ENCODE measurements around the gene UGT1A5.
A peak's percentile ranks its signal among the peaks of the same experiment; 100 is the strongest.

The UGT1A5 gene

DNA sequence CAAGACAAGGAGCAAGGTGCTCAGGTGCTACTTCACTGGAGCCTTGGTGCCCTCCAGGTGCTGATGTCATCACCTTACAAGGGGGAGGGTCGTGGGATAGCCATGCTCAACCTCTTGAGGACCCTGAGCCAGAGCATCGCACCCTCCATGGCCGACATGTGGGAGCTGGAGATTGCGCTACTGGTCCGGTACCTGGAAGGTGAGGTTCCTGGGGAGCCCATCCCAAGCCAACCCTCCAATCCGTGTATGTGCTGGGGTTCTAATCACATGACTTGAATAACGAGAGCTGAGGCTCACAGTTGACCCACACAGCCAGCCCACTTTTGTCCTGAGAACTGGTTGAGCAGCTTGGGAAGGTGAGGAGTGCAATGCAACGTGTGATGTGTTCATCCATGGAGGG, 91.3 kb downstream of the UGT1A5 start:
- no peak for FAIRE-seq

DNA sequence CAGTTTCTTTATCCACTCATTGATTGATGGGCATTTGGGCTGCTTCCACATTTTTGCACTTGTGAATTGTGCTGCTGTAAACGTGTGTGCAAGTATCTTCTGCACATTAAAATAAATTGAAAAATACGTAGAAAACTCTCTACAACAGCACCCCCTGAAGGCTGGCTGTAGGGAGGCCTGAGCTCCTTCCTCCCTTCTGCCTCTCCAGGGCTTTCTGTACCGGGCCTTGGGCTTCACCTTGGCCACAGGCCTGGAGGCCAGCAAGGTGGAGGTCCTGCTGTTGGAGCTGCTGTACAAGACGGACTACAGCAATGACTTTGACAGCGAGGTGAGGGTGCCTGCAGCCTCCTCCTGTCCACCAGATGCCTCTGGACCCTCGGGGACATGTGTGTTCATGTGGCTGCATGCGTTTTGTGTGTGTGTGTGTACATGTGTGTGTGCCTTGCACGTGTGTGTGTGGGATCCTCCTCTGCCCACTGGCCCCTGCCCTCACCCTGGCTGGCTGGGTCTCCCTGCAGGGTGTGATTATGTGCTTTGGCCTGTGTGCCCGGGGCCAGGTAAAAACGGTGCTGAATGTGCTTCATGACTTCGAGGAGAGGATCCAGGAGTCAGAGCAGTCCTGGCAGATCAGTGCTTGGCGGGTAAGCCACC, 94.6 kb downstream of the UGT1A5 start:
- DNase-seq (ENCODE audit: insufficient read length, low spot score) (no peak), FAIRE-seq (peak; percentile 74)

More for the DNA sequence above, 91.3 kb downstream of the UGT1A5 start:
- no peak for DNase-seq (ENCODE audit: insufficient read length, low spot score)

DNA sequence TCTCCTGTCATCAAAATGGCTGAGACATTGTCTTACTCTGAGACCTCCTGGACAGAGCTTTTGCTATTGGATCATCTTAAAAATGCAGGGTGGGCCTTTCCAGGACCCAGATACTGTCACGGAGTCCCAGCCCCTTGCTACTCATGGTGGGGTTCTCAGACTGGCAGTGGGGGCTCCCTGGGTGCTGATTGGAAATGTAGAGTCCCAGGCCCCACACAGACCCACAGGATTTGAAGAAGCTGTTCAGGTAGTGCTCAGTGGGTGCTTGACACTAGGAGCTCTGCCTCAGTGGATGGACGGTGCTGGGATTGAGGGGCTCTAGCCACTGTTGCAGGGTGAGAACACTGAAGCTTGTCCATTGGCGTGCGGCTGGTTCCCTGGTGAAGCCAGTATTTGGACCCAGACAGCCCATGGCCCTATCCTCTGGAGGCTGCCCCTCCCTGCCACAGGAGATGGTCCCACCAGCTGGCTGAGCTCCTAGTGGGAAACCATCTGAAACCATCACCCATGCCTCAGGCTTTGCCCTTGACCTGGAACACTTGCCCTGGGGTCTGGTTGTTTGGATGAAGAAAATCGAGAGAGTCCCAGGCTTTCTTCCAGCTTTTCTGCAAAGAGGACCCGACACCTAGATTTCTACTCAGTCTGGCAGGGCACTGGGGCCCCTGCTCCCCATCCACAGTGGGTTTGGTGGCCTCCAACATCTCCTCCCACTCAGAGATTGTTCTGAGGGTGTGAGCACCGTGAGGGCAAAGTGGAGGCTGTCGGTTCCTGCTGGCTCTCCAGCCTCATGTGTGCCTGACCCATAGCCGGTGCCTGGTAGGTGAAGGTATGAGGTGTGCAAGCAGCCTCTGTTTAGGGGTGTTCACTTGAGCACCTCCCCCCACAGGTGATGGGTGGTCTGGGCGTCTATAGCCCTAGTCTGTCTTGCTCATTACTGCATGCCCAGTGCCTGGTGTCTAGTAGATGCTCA, 95.5 kb downstream of the UGT1A5 start:
- DNase-seq (ENCODE audit: insufficient read length, low spot score) (no peak), FAIRE-seq (no peak)

DNA sequence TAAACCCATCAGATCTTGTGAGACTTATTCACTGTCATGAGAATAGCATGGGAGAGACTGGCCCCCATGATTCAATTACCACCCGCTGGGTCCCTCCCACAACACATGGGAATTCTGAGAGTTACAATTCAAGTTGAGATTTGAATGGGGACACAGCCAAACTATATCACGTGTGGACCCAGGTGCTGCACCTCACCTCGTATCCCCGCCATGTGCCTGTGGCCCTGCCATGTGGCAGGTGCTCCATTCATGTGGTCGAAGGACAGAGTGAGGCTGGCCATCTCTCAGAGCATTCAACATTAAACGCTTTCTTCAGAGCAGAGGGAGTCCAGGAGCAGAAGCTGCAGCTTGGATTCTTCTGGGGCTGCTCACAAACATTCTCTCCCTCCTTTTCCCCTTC, 97.7 kb downstream of the UGT1A5 start:
- FAIRE-seq (no peak), DNase-seq (ENCODE audit: insufficient read length, low spot score) (no peak)

DNA sequence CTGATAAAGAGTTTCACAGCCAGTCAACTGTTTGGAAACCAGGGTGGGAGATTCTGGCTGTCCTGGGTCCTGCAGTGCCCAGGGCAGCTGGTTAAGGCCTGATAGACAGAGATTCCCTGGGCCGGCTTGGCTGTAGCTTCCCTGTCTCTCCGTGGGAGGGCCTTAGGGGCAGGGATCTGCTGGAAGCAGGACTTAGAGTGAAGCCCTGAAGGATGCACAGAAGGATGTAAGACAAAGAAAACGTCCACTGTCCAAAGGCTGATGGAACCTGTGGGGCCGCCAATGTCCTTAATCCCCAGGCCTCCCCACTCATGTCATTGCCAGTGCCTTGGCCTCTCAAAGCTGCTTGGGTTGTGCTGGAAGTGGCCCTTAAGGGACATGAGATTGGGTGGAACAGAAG, 98.4 kb downstream of the UGT1A5 start:
- DNase-seq (ENCODE audit: insufficient read length, low spot score) = no peak
- FAIRE-seq = no peak

DNA sequence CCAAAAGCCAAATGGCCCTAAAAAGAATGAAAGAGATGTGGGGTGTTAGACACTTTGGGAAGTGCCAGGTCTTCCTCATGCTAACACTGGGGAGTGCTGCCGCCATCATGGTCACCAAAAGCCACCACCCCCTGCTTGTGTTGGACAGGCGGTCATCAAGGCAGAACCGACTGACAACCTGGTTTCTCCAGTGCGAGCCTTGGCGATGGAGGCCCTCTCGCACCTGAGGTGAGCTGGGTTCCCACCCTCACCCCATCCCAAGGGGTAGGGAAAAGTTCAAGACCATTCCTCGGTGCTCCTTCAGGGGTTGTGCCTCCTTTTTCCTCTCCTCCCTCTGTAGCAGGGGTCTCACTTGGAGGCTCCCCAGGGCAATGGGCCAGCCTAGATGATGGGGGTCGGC, 99.0 kb downstream of the UGT1A5 start:
- no peak for FAIRE-seq
- DNase-seq (ENCODE audit: insufficient read length, low spot score) = no peak

DNA sequence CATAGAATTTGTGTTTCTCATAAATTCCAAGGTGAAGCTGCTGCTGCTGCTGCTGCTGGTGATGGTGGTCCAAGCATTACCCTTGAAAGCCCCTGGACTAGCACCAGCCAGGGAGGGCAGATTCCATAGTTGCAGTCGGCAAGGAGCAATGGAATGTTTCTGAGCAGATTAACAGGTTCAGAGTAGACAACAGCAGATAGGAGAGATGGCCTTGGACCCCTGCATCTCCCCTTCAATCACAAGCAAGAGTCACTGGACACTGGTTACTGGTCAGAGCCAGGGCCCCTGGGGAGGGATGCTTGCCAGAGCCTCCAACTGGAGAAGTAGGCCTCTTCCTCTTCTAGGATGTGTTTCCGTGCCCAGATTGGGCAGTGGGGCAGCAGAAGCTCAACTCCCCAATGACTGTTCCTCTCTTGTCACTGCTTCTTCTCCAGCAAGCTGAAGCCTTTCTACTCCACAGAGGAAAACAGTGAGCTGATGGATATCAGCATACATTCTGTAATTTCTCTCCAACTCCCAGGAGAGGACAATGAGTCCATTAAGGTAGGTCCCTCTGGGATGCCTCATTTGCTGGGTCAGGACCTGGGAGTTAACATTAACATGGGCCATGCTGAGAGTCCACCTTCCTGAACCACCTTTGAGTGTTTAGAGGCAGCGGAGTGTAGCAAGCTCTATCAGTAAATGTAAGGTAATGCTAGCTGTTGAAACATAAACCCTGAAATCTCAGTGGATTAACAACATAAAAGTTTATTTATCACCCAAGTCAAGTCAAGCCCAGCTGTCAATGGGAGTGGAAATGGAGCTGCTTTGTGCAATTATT, 100.7 kb downstream of the UGT1A5 start:
- FAIRE-seq = no peak
- no peak for DNase-seq (ENCODE audit: insufficient read length, low spot score)

DNA sequence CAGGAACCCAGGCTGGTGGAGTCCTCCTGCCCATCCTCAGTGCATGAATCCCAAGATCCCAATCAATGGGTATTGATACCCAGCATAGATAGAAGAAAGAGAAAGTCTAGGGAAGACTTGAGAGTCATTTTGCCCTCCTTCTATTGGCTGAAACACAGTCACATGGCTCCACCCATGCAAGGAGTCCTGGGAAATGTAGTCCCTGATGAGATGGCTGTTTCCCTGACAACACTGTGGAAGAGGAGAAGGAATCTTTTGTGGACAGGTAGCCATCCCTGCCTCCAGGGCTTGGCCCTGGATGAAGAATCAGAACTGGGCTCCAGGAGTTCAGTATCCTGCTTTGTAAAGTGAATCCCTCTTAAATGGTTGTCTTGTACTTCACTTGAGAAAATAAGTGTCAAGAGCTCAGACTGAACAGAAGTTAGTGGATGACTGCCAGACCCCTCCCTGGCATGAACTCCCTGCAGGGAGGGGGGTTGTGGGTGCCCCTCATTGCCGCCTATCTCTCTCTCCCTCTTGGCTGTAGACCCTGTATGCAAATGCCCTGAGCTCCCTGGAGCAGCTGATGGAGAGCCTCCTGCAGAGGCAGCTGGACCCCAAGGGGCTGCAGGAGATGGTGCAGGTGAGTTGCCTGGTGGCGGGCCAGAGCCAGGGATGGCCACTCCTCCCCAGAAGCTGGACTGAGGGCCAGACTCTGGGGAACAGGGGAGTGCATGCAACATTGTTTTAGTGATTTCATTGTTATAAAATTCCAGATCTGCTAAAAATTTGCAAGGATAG, 101.5 kb downstream of the UGT1A5 start:
- no peak for FAIRE-seq
- DNase-seq (ENCODE audit: insufficient read length, low spot score) = no peak

DNA sequence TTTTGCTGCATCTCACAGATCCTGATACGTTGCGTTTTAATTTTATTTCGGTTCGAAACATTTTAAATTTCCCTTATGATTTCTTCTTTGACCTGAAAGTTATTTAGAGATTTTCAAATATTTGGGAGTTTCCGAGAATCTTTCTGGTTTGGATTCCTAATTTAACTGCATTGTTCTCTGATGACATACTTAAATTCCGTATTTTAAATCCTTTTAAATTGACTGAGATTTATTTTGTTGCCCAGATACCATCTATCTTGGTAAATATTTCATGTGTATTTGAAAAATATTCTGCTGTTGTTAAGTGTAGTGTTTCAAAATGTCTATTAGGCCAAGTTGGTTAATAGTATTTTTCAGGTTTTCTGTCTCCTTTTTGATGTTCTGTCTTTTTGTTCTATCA, 103.2 kb downstream of the UGT1A5 start:
- no peak for FAIRE-seq
- DNase-seq (ENCODE audit: insufficient read length, low spot score) = no peak

DNA sequence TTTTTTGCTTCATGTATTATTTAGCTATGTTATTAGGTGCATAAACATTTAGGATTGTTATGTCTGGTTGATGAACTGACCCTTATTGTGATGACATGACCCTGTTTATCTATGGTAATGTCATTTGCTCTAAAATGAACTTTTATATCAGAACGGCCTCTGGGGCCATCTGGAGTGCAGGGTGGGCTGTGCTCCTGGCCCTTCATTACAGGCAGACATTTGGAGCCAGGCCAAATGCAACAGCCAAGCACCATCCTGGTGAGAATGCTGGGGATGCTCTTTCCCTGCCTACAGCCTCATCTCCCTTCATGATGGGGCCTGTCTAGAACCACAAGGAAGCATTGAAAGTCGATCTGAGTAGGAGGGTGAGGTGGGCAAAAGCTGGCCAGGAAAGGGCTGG, 103.6 kb downstream of the UGT1A5 start:
- FAIRE-seq = no peak
- no peak for DNase-seq (ENCODE audit: insufficient read length, low spot score)

DNA sequence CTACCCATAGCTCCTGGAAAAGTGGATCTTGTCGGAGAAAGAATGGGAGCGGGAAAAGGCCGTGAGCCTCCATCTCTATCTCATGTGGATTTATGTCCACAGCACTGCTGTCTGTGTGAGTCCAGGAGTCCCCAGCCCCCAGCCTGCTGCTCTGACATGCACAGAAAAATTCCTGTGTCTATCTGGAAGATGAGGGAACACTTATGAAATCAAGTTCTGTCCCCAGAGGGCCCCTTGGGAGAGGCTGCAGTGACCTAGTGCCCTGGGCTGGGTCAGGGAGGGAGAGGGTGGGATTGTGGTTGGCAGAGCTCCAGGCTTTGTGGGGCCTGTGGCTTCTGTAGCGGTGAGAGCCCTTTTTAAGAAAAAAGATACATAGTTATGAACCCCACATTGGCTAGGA, 104.1 kb downstream of the UGT1A5 start:
- FAIRE-seq = no peak

DNA sequence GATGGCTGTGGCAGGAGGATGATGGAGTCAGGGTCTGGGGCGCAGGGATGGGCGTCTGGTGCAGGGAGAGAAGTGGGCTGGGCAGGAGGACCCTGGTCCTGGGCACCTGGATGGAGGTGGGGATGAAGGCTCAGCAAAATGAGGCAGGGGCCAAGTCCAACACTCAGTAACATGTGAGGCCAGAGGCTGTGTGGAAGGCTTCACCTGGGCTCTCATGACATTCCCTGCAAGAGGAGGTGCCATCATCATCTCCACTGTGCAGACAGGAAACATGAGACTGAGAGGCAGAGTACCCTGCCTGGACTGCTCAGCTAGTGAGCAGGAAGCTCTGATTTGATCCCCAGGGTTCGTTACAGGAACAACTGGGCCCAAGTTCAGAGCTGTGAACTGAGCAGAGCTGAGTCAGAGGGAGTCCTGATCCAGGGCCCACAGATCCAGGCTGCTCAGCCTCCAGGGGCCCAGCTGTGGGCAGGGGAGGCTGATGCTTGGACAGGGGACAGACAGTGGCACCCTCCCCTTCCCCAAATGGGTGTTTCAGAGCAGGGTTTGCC, 104.7 kb downstream of the UGT1A5 start:
- FAIRE-seq (no peak), DNase-seq (ENCODE audit: insufficient read length, low spot score) (no peak)

More for the DNA sequence above, 104.1 kb downstream of the UGT1A5 start:
- DNase-seq (ENCODE audit: insufficient read length, low spot score) = no peak

DNA sequence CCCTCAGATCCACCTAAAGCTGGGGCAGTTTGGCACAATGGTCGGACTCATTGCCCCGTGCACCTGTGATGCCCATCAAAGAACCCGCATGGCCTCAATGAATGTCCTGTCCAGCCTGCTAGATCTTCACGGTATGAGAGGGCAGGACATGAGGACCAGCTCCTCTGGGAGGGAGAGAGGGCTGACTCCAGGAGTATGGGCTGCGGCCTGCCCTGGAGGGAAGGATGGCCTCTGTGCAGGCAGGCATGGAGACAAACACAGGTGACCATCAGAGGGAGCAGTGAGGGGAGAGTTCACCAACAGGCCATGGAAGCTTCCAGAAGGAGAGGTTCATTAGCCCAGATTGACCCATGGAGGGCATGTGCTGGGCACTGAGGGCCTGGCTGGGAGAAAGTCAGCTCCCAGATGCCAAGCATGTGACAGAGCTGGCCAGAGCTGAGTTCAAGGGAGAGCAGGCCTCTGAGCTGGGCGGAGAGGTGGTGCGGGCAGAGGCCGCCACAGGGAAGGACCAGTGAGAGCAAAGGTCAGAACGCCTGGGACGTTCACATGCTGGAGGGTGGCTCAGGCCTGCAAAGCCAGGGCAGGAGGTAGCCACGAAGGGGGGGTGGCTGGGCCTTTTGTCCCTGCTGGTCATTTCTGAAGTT, 105.4 kb downstream of the UGT1A5 start:
- FAIRE-seq (peak; percentile 20), DNase-seq (ENCODE audit: insufficient read length, low spot score) (no peak)

DNA sequence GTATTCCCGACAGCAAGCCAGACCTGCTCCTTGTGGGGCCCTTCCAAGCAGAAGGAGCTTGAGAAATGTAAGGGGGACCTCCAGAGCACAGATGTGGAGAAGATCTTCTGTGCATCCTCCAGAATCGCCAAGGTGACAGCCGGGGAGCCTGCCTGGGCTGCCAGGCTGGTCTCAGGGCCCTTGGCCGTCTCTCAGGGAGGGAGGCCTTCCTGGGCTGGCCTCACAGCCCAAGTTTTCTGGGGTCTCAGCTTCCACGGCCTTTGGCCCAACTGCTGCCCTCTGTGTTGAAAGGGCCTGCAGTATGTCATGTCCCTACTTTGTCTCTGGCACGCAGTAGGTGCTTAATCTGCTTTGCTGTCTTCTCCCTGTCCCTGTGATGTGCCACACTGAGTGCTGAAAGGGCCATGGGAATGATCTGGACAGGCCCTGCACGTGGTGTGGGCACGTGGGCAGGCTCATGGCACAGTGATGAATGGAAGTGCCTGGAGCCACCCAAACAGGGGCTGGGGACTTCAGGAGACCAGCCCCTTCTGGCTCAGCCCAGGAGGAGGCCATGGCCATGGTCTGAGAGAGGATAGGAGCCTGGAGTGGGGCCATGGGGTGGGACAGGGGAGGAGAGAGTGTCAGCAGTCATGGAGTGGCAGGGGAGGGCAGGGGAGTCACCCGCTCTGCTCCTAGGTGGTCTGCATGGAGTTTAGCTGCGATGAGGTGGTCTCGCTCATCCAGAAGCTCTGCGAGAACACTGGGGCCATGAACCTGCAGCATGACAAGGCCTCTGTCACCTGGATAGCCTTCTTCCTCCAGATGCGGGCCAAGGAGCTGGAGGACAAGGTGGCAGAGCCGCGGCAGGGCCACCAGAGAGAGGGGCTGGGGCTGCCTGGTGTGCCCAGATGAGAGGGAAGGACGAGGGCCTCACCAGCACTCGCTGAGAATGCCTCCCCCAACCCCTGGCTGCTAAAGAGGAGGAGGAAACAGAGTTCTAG, 106.2 kb downstream of the UGT1A5 start:
- DNase-seq (ENCODE audit: insufficient read length, low spot score) (no peak), FAIRE-seq (no peak)

DNA sequence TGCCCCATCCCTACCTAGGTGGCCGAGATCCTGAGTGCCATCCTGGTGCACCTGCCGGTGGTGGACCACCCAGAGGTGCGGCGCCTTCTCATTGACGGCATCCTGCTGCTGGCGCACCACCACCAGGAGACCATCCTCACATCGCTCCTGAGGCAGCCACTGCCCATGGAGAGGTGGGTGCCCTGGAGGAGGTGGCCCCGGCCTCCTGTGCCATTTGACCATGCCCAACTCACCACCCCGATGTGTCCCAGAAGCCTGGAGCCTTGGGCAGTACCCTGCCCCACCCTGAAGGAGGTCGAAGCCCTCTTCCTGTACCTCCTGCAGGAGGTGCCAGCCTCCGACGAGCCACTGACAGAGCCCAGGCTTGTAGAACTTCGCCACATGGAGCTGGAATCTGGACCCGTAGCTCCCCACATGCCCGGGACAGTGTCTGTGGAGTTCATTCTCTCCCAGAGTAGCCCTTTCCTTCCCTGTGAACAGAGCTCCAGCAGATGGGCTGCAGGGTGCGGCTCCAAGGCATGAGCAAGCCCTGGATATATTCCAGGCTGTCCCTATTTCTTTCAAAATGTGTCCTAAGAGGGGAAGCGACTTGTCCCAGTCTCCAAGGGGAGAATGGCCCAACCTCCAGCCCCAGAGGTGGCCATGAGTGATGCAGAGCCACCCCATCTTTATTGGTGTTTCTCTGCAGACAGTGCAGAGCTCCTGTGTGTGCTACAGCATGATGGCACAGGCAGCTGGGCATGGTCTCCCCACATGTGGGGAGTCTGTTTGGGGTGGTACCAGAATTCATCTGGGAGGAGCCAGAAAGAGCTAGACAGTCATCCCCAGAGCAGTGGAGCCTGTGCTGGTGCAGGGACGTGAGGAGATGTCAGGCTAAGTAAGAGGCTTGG, 107.4 kb downstream of the UGT1A5 start:
- DNase-seq (ENCODE audit: insufficient read length, low spot score) (no peak), FAIRE-seq (no peak)

DNA sequence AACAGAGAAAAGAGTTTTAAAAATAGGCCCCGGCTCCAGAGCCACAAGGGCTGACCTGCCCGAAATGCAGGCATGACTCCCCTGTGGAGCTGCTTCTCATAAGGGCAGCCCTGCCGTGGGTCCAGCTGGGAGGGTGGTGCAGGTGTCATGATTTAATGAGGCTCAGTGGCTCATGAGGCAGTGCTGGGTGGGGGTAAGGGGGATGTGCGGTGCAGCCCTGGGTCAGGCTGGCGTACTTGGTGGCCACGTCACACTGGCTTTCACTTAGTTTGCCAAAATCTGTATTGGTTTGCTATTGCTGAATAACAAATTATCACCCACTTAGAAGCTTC, 108.0 kb downstream of the UGT1A5 start:
- FAIRE-seq = no peak

DNA sequence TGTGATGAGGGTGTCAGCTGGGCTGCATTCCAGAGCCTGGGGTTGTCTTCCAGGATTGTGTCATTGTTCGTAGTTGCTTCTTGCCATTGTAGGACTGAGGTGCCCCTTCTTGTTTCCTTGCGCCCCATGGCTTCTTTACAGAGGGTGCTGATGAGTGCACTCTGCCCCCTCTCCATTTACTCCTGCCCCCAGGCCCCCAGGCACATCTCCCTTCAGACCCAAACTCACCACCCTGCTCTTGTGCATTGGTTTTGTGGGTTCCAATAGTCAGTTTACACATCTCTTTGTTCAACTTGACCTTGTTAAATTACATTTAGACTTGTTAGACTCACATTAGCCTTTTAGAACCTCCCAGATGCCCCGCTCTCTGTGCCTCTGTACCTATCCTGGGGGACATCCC, 108.5 kb downstream of the UGT1A5 start:
- DNase-seq (ENCODE audit: insufficient read length, low spot score) (no peak), FAIRE-seq (no peak)

More for the DNA sequence above, 108.0 kb downstream of the UGT1A5 start:
- DNase-seq (ENCODE audit: insufficient read length, low spot score) = no peak

DNA sequence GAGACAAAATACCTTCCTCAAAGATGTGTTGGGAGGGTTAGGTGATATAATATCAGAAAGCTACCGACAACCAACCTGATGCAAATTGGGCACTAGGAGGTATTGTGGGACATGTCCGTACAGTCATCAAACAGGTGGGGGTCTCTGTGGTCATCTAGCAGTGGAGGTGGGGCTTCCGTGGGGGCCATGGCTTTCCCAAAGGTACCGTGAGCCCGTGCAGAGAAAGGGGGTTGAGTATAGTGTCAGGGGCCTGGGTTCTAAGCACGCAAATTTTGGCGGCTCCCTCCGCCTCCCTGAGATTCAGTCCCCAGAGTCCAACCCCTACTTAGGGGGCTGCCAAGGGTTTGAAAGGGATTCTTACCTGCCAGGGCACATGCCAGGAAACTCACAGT, 109.0 kb downstream of the UGT1A5 start:
- FAIRE-seq (no peak), DNase-seq (ENCODE audit: insufficient read length, low spot score) (no peak)

Measured in HTR-8/SVneo (cell line).